HG03565 (cell line): Measurements from ENCODE around the gene ACMSD.
"Not testable (repeated sequence)": the region's sequence is repeated elsewhere in the genome, so short reads cannot be mapped to it uniquely, and the experiment has no call there.

Source experiments
- ATAC-seq: cut with Tn5 transposase; IDR thresholded peaks from one replicate; pipeline ENCODE4 v1.9.1; 2021; ENCODE audit warnings: mild to moderate bottlenecking, moderate library complexity; ENCODE audit not compliant: unreplicated experiment

ACMSD gene

GRCh38 chr2:134838143-134838620, at the start of gene ACMSD:
Gene ACMSD (plus strand): TSS chr2:134838616. CDS start chr2:134838683, 67 bp downstream.
- ATAC-seq: no peak

- no peak for ATAC-seq
These were observed 47.9 kb upstream of the ACMSD start for GRCh38 chr2:134790487-134790886.

GRCh38 chr2:134791616-134792015, 46.8 kb upstream of the ACMSD start:
- no peak for ATAC-seq

GRCh38 chr2:134792186-134792585, 46.2 kb upstream of the ACMSD start:
- no peak for ATAC-seq

GRCh38 chr2:134795765-134796164, 42.7 kb upstream of the ACMSD start:
- ATAC-seq: no peak

GRCh38 chr2:134796373-134796772, 42.0 kb upstream of the ACMSD start:
- no peak for ATAC-seq

GRCh38 chr2:134799936-134800335, 38.5 kb upstream of the ACMSD start:
- ATAC-seq: no peak

- no peak for ATAC-seq
These were observed 38.1 kb upstream of the ACMSD start for GRCh38 chr2:134800341-134800740.

GRCh38 chr2:134803609-134804405, 34.6 kb upstream of the ACMSD start:
- not testable (repeated sequence) for ATAC-seq

- no peak for ATAC-seq
These were observed 22.7 kb upstream of the ACMSD start for GRCh38 chr2:134815741-134816140.

- ATAC-seq: no peak
These were observed 20.1 kb upstream of the ACMSD start for GRCh38 chr2:134818321-134818720.

- no peak for ATAC-seq
These were observed 19.1 kb upstream of the ACMSD start for GRCh38 chr2:134819334-134819733.

- ATAC-seq: no peak
These were observed 15.0 kb upstream of the ACMSD start for GRCh38 chr2:134823431-134823830.

- ATAC-seq: no peak
These were observed 14.6 kb upstream of the ACMSD start for GRCh38 chr2:134823832-134824231.

- not testable (repeated sequence) for ATAC-seq
These were observed 12.7 kb upstream of the ACMSD start for GRCh38 chr2:134825716-134826115.

- ATAC-seq: no peak
These were observed 2.9 kb upstream of the ACMSD start for GRCh38 chr2:134835471-134835870.

- ATAC-seq: no peak
These were observed 1.4 kb upstream of the ACMSD start for GRCh38 chr2:134836986-134837385.

- no peak for ATAC-seq
These were observed 1.2 kb downstream of the ACMSD start for GRCh38 chr2:134839649-134840048.

GRCh38 chr2:134842930-134843490, 4.6 kb downstream of the ACMSD start:
- no peak for ATAC-seq

GRCh38 chr2:134843968-134844367, 5.6 kb downstream of the ACMSD start:
- ATAC-seq: no peak

- no peak for ATAC-seq
These were observed 6.6 kb downstream of the ACMSD start for GRCh38 chr2:134845028-134845427.

GRCh38 chr2:134845719-134846118, 7.3 kb downstream of the ACMSD start:
- ATAC-seq: no peak
